PC-9 (cell line): ENCODE measurements around the gene COL5A1. TPM values are rescaled to one million over a fixed set of nuclear protein-coding genes. Genes with fewer than 3 reads are reported as not detected.
A peak's percentile ranks its signal among the peaks of the same experiment; 100 is the strongest.

ENCODE experiments used
- BruUV-seq: library from RNA; stranded (reverse); fragments of 400-500 nt; replicated peaks from 2 replicates; lab custom pipeline; 2021; lab: Mats Ljungman, UMichigan
- CTCF ChIA-PET: fragments of 300-600 bp; sonication (Branson Sonifier 250); formaldehyde crosslinking; loops from one replicate; lab custom pipeline; 2022; ENCODE audit warnings: antibody characterized with exemption; lab: Charles Lee
- POLR2A ChIA-PET: fragments of 300-600 bp; sonication (Branson Sonifier 250); formaldehyde crosslinking; loops from one replicate; lab custom pipeline; 2022; ENCODE audit warnings: antibody characterized with exemption; ENCODE audit not compliant: unreplicated experiment; lab: Charles Lee
- DNase-seq, 2 experiments: peaks; one replicate each; pipeline versions ENCODE4 v3.0.0 to v3.0.0-alpha.2; 2015 to 2022; ENCODE audit warnings: mixed read lengths in 1 of 2
- H2AFZ ChIP-seq: fragments of 200-600 bp; sonication (generic); 2 replicates; pipeline ENCODE4 v1.8.1; 2017; ENCODE audit warnings: antibody characterized with exemption
- H3F3A ChIP-seq: fragments of 200-600 bp; sonication (generic); 2 replicates; pipeline ENCODE4 v1.8.1; 2017; ENCODE audit warnings: antibody characterized with exemption, mild to moderate bottlenecking, low read depth; ENCODE audit not compliant: insufficient read depth
- H3K27ac ChIP-seq: fragments of 200-600 bp; sonication (generic); 2 replicates; pipeline ENCODE4 v1.6.1; 2016; ENCODE audit warnings: mixed run types
- H3K27me3 ChIP-seq: fragments of 200-600 bp; sonication (generic); 2 replicates; pipeline ENCODE4 v1.6.1; 2016; ENCODE audit warnings: low read depth, mixed run types; ENCODE audit not compliant: insufficient read depth
- H3K36me3 ChIP-seq: fragments of 200-600 bp; sonication (generic); 2 replicates; pipeline ENCODE4 v1.6.1; 2016; ENCODE audit warnings: low read depth, mixed run types
- H3K4me1 ChIP-seq: fragments of 200-600 bp; sonication (generic); replicated peaks from 2 replicates; pipeline ENCODE4 v1.6.1; 2016; ENCODE audit warnings: mixed run types; ENCODE audit not compliant: insufficient read depth
- H3K4me2 ChIP-seq: fragments of 200-600 bp; sonication (generic); 2 replicates; pipeline ENCODE4 v1.6.1; 2017; ENCODE audit warnings: mixed run types
- H3K4me3 ChIP-seq: fragments of 200-600 bp; sonication (generic); 2 replicates; pipeline ENCODE4 v1.6.1; 2016; ENCODE audit warnings: mixed run types
- H3K79me2 ChIP-seq: fragments of 200-600 bp; sonication (generic); 2 replicates; pipeline ENCODE4 v1.6.1; 2017; ENCODE audit warnings: low read depth, mixed run types
- H3K9me2 ChIP-seq: fragments of 200-600 bp; sonication (generic); 2 replicates; pipeline ENCODE4 v1.8.1; 2017; ENCODE audit warnings: mild to moderate bottlenecking; ENCODE audit not compliant: insufficient read depth
- H3K9me3 ChIP-seq: fragments of 200-600 bp; sonication (generic); 2 replicates; pipeline ENCODE4 v1.8.1; 2016; ENCODE audit warnings: low read depth; ENCODE audit not compliant: insufficient read depth
- H4K20me1 ChIP-seq: fragments of 200-600 bp; sonication (generic); 2 replicates; pipeline ENCODE4 v1.8.1; 2017; ENCODE audit not compliant: insufficient read depth
- CTCF ChIP-seq: fragments of 200-600 bp; sonication (generic); conservative IDR thresholded peaks from 2 replicates; pipeline ENCODE4 v1.6.1; 2017; ENCODE audit warnings: mixed run types, antibody characterized with exemption, mild to moderate bottlenecking, moderate library complexity
- EZH2 ChIP-seq: fragments of 200-600 bp; sonication (generic); IDR thresholded peaks from 2 replicates; pipeline ENCODE4 v1.8.0; 2017; ENCODE audit warnings: antibody characterized with exemption, low read depth
- intact Hi-C: fragments of 100-400 bp; cut with micrococcal nuclease; formaldehyde crosslinking; loops from one replicate; pipeline ENCODE4 v1.10.0; 2022; ENCODE audit not compliant: unreplicated experiment
- total RNA-seq: library from RNA; stranded (reverse); gene quantifications from 2 replicates; pipeline ENCODE4 v1.2.3, GENCODE V29; 2021

Gene COL5A1
- total RNA-seq, 1 experiment from 2014 or later, result 15.2 TPM

- Histone ChIP-seq H3K4me1 (peaks cover 9% of the 10 kb centered on the region; the same call in 1 of the 2 replicates), H3F3A (no peaks in the 10 kb centered on the region), H3K27ac (no peak overlapping the region), H3K36me3 (no peaks in the 10 kb centered on the region), H2AFZ (no peak overlapping the region), H3K4me2 (no peak overlapping the region), H4K20me1 (no peaks in the 10 kb centered on the region), H3K9me2 (no peaks in the 10 kb centered on the region), H3K4me3 (no peak overlapping the region), H3K27me3 (peaks cover 17% of the 10 kb centered on the region; the same call in 1 of the 2 replicates), H3K79me2 (no peaks in the 10 kb centered on the region), H3K9me3 (no peaks in the 10 kb centered on the region)
- ChIA-PET CTCF (interaction anchor here (0.7 kb wide), 1 partner anchor 33 kb away, joined by 3 read pairs; no protein-coding TSS in a partner anchor), POLR2A (interaction anchor here (0.6 kb wide), 1 partner anchor 8 kb away, joined by 23 read pairs; no protein-coding TSS in a partner anchor)
- no peak for TF ChIP-seq CTCF
- no peak for TF ChIP-seq EZH2
- peak; percentile 67 to 73 for DNase-seq
- BruUV-seq, result no TSS peak
- intact Hi-C loops, result loop anchor here (1.0 to 5.0 kb wide), 3 partner anchors 8 to 68 kb away; no protein-coding TSS in a partner anchor
Observed at GRCh38 chr9:134670042-134670525, 28.5 kb downstream of the COL5A1 start.

GRCh38 chr9:134670851-134671281, 29.3 kb downstream of the COL5A1 start:
- Histone ChIP-seq H3K4me3 (no peak overlapping the region), H3K27ac (no peak overlapping the region), H3K9me3 (no peaks in the 10 kb centered on the region), H3K79me2 (no peaks in the 10 kb centered on the region), H3K36me3 (no peaks in the 10 kb centered on the region), H3K4me2 (no peak overlapping the region), H3F3A (no peaks in the 10 kb centered on the region), H4K20me1 (no peaks in the 10 kb centered on the region), H3K9me2 (no peaks in the 10 kb centered on the region), H2AFZ (no peak overlapping the region), H3K4me1 (peaks cover 9% of the 10 kb centered on the region; the same call in 1 of the 2 replicates), H3K27me3 (peaks cover 24% of the 10 kb centered on the region; the same call in 1 of the 2 replicates)
- DNase-seq, result no peak
- BruUV-seq, result no TSS peak
- CTCF ChIA-PET, result interaction anchor here (0.7 kb wide), 2 partner anchors 32 to 221 kb away, joined by 3 read pairs; no protein-coding TSS in a partner anchor
- POLR2A ChIA-PET, result interaction anchor here (0.6 kb wide), 1 partner anchor 9 kb away, joined by 23 read pairs; no protein-coding TSS in a partner anchor
- intact Hi-C loops, result loop anchor here (1.0 to 5.0 kb wide), 3 partner anchors 9 to 69 kb away; no protein-coding TSS in a partner anchor
- TF ChIP-seq CTCF, result no peak
- TF ChIP-seq EZH2, result no peak

GRCh38 chr9:134671341-134672113, 29.9 kb downstream of the COL5A1 start:
- TF ChIP-seq CTCF, result no peak
- no peak for TF ChIP-seq EZH2
- no peak for DNase-seq
- Histone ChIP-seq H3K27ac (no peak overlapping the region), H3K27me3 (peaks cover 29% of the 10 kb centered on the region; the same call in 1 of the 2 replicates), H3K4me1 (peaks cover 9% of the 10 kb centered on the region; the same call in 1 of the 2 replicates), H3K4me3 (no peak overlapping the region), H3K36me3 (no peaks in the 10 kb centered on the region), H3K79me2 (no peaks in the 10 kb centered on the region), H3F3A (no peaks in the 10 kb centered on the region), H3K9me3 (no peaks in the 10 kb centered on the region), H2AFZ (no peak overlapping the region), H3K4me2 (no peak overlapping the region), H4K20me1 (no peaks in the 10 kb centered on the region), H3K9me2 (no peaks in the 10 kb centered on the region)
- BruUV-seq, result no TSS peak
- ChIA-PET CTCF (interaction anchor here (0.7 kb wide), 1 partner anchor 222 kb away, joined by 3 read pairs; no protein-coding TSS in a partner anchor), POLR2A (no interaction called here)
- intact Hi-C loops, result loop anchor here (2.0 to 5.0 kb wide), 2 partner anchors 27 to 69 kb away; no protein-coding TSS in a partner anchor
